GM19438 (cell line): ENCODE results near the gene TMEM183A.

Experiments used
- ATAC-seq: cut with Tn5 transposase; IDR thresholded peaks from one replicate; pipeline ENCODE4 v1.9.1; 2021; ENCODE audit warnings: low read depth; ENCODE audit not compliant: unreplicated experiment

Gene TMEM183A

DNA sequence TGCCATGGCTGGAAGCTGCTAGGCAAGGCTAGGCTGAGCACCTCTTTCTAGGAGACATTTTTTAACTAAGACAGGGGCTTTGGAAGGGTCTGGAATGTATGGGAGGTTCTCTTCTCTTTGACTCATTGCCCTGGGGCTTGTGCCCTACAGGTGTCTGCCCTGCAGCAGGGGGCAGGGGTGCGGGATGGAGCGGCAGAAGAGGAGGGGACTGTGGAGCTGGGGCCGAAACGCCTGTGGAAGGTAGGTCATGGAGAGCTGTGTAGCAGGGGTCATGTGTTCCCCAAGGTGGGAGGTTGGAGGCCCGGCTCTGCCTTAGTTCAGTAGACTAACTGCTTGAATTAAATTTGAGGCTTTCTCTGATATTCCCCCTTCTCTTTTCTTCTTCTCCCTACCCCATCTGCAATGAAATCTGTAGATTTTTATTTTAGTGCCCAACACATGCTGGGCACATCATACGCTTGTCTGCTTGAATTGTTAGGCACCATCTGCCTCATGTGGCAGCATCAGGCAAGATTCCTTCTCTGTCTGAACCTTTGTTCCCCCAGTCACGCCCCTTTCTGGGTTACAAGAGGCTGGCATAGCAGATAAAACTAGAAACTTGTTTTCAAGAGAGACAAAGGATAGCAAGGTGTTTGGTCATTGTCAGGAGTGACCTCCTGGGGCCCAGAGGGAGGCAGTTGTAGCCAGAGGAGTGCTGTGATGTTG is 37.5 kb downstream of the TMEM183A start:
- no peak for ATAC-seq

DNA sequence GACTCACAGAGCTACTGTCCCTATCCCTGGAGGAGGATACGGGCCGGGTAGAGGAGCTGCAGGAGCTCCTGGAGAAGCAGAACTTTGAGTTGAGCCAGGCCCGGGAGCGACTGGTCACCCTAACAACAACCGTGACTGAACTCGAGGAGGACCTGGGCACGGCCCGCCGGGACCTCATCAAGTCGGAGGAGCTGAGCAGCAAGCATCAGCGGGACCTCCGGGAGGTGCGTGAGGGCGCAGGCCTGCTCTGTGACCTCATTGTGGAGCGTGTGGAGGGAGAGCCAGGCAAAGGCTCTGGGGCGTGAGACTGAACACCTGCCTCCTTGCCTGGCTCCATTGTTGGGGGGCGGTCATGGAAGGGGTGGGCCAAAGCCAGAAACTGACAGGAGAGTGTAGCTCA is 38.2 kb downstream of the TMEM183A start:
- ATAC-seq = no peak

DNA sequence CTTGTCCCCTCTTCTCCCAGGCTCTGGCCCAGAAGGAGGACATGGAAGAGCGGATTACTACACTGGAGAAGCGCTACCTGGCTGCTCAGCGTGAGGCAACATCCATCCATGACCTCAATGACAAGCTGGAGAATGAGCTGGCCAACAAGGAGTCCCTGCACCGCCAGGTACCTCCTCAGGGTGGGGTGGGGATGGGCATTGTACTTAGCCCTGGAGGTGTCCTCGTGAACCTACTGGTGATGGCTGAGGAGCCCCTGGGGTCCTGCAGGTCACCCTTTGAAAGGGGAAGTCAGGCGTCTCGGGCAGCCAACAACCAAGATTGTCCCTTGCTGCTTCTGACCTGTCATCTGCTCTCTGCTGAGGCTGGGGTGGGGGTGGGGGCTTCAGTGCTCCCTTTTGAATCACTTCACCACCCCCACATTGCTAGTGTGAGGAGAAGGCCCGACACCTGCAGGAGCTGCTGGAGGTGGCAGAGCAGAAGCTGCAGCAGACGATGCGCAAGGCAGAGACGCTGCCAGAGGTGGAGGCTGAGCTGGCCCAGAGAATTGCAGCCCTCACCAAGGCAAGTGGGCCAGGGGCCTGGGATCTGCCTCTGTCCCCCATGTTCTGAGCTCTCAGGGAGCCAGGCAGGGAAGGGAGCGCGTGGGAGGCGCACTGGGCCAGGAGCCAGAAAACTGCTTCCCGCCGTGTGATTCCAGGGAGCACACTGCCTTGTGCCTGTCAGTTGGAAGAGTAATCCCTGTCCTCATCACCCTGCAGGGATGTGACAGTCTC is 38.8 kb downstream of the TMEM183A start:
- ATAC-seq = no peak

DNA sequence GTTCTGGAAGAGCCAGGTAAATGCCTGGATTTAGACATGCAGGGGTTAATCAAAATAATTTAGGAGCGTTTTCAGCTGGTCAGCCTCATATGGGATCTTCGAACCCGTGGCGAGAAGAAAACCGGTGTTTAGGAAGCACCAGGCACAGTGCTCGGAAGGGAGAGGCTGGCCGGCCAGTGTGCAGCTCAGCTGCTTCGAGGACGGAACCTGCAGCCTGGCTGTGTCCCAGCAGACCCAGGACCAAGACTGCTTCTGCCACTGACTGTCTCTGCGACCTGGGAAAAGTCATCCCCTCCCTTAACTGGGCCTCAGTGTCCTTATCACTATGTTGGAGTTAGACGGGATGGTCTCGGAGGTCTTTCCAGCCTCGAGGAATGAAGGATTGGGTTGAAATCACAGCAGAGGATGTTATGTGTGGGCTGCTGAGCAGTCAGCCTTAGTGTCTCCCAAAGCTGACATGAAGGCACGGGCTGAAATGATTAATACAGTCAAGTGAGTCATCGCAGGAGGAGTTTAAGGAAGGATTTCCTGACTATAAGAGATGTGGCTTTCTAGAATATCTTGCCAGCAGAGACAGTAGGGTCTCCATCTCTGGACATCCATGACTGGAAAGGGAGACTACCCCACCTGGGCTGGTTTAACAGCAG is 39.9 kb downstream of the TMEM183A start:
- no peak for ATAC-seq

DNA sequence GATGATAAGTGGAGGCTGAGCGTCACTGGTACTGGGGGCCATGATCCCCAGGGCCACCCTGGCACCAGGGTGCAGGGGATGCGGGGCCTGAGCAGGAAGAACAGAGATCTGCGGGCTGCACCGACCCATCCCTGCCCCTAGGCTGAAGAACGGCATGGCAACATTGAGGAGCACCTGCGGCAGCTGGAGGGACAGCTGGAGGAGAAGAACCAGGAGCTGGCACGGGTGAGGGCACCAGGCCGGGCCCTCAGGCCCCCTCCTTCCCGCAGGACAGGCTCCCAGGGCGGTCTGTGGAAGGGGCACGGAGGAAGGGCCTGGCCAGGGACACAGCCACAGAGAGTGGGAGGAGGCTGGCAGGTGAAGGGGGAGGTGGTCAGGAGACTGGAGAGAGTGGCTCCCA is 40.9 kb downstream of the TMEM183A start:
- ATAC-seq = no peak

DNA sequence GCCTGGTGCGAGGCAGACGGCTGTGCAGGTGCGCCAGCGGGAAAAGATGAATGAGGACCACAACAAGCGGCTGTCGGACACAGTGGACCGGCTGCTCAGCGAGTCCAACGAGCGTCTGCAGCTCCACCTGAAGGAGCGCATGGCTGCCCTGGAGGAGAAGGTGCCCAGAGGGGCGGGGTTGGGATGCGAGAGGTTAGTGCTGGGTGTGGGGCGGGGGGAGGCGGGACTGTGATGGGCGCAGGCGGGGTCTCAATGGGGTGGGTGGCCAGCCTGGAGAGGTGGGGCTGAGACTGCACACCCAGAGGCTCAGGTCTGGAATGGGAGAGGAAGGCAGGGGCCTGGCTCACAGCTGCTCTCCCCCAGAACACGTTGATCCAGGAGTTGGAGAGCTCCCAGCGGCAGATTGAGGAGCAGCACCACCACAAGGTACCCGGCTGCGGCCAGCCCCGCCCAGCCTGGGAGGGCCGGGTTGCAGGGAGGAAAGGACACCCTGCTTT is 41.4 kb downstream of the TMEM183A start:
- ATAC-seq = no peak

DNA sequence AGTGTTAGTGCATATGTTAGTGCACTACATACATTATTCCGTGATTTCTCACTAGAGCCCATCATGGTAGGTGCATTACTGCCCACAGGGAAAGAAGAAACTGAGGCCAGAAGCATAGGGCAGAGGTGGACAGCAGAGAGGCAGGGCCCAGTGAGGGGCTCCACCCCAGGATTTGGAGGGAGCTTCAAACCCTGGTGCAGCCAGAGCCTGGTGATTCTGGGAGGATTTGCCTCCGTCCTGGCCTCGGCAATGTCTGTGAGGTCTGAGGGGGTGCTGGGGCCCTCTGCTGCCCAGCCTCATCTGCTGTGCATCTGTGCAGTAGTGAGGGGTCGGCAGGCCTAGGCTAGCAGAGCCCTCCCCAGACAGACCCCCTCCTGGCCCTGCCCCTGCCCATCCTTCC is 41.9 kb downstream of the TMEM183A start:
- ATAC-seq = no peak

DNA sequence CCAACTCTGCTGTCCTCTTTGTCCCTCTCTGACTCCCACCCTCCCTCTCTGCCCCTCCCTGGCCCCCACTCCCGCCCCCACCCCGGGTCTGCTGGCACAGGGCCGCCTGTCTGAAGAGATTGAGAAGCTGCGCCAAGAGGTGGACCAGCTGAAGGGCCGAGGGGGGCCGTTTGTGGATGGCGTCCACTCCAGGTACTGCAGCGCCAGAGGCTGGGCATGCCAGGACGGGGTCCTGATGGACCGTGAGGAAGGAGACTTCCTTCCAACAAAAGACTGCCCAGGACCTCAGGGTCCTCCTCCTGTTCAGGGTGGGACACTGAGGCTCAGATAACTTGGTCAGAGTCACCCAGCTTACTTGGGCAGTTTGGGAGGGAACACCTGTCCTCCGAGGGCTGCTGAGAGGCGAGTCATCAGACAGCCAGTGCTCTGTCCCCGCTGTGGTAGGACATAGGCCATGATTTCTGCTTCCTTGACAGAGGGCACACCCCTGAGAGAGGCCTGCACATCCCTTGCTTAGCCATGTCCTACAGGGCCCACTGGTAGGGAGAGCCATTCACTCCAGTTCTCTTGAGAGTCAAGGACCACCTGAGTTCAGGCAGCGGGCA is 42.5 kb downstream of the TMEM183A start:
- ATAC-seq = no peak

DNA sequence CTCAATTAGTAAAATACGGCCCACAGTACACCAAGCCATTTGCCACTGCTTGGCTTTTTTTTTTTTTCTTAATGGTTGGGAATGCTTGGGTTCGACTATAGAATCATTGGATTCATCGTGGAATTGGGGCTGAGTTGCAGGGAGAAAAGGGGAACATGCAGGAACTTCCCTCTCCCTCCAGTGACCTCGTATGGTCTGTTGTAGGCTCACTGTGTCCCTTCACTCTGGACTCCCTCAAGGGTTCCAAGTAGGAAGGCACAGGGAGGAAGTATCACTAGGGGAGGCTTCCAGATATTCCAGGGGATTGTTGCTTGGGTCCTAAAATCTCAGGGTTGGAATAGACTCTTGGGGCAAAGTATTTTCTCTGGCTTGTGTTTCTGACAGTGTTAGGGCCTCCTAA is 43.7 kb downstream of the TMEM183A start:
- no peak for ATAC-seq

DNA sequence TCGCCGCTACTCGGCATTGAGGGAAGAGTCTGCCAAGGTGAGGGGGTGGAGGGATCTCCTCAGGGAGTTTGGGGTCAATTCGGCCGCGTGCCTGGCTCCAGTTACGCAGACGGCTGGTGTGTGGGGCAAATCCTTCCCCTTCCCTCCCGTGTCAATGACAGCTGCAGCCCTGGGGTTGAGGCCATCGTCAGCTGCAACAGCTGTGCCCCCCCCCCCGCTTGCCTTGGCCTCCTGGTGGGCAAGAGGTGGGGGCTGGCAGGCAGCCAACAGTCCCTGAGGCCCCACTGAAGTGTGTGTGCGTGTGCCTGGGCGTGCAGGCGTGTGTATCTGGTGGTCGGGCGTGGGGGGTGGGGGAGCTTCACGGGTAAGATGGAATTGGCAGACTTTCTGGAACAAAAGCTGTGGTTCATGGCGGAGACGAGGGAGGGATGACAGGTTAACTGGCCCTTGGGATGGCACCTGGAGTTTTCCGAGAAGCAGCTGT is 44.7 kb downstream of the TMEM183A start:
- no peak for ATAC-seq

DNA sequence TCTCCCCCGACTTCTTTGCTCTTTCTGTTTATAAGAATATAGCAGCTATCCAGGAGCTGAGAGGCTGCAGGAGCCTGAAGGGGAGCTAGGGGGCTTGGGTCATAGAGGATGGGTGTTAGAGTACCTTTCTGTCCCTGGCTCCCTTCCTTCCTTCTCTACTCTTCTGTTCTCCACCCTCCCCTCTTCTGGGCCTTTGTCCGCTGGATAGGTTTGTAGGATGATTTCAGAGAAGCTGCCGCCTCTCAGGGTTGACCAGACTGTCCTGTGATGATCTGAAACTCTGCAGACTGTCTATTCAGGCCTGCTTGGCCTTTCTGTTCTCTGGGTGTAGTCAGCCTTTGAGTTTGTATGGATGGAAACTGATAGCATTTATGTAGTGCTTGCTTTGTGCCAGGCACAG is 45.4 kb downstream of the TMEM183A start:
- no peak for ATAC-seq

DNA sequence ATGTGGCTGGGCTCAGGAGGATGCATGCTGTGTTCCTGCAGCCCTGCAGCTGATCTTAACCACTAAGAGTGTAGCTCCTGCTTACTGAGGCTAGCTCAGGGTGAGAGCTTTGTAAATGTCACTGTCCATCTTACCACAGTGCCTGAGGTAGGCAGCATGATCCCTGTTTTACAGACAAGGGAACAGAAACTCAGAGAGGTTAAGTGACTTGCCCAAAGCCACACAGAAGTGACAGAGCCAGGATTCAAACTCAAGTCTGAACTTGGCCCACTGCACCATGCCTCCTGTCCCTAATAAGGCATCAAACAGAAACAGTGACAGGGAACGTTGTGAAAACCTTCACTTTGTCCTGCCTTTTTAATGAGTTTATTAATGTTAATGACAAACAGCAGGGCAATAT is 47.0 kb downstream of the TMEM183A start:
- ATAC-seq = no peak

DNA sequence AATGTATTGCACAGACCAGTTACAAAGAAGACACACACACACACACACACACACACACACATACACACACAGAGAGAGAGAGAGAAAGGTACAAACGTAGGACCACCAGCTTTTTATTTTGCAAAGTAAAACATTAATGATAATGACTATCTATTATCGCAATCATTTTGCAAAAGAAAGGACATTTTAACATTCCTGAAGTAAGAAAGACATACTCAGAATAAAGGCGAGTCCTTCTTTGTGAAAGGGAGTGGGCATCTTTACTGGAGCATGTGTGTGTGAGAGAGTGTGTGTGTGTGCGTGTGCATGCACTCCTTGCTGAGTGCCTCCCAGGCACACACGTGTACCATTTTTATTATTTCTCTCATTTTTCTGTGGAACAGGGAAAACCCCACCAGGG is 47.5 kb downstream of the TMEM183A start:
- ATAC-seq = no peak

DNA sequence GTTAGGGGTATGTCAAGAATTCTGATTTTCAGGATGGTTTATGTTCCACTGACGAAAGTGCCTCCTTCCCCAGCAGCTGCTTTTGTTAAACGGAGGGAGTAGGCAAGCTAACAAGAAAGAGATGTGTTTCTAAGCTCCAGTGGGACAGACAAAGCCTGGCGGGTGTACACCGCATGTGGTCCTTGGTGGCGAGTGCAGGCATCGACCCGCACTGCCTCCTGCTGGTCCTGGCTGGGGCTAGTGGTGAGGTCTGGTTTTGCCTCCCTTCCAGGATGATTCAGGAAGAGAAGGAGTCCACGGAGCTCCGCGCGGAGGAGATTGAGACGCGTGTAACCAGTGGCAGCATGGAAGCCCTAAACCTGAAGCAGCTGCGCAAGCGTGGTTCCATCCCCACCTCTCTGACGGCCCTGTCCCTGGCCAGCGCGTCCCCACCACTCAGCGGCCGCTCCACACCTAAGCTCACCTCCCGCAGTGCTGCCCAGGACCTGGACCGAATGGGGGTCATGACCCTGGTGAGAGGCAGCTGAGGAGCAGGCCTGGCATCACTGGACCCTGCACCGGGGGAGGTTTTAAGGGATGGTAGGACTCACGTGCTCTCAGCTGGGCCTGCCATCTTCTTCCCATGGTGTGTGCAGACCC is 48.1 kb downstream of the TMEM183A start:
- no peak for ATAC-seq

DNA sequence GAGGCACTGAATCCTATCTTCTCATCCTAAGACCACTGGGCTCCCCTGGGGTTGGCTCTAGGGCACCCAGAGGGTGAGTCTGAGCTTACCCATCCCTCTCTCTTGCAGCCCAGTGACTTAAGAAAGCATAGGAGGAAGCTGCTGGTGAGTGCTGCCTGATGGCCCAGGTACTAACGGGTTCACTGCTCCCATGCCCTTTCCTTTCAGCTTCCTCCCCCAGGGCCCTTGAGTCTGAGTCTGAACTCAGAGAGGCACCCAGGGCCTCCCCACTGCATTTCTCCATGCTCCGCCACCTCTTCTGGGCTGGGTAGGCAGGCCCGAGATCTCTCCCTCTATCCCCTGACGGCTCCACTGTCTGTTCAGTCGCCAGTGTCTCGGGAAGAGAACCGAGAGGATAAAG is 48.8 kb downstream of the TMEM183A start:
- ATAC-seq = no peak

DNA sequence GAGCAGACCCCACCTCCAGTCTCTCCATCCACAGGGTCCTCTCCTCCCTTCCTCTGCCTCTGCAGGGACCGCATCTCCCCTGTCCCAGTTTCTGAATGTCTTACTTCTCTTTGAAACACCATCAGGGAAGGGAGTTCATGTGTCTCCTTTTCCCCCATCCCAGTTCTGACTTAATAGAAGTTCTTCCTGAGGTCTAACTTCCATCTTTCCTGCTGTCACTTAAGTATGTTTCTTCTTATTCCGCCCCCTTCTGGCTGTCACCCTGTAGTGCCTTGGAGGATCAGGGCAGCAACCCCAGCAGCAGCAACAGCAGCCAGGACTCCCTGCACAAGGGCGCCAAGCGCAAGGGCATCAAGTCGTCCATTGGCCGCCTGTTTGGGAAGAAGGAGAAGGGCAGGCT is 49.3 kb downstream of the TMEM183A start:
- no peak for ATAC-seq

DNA sequence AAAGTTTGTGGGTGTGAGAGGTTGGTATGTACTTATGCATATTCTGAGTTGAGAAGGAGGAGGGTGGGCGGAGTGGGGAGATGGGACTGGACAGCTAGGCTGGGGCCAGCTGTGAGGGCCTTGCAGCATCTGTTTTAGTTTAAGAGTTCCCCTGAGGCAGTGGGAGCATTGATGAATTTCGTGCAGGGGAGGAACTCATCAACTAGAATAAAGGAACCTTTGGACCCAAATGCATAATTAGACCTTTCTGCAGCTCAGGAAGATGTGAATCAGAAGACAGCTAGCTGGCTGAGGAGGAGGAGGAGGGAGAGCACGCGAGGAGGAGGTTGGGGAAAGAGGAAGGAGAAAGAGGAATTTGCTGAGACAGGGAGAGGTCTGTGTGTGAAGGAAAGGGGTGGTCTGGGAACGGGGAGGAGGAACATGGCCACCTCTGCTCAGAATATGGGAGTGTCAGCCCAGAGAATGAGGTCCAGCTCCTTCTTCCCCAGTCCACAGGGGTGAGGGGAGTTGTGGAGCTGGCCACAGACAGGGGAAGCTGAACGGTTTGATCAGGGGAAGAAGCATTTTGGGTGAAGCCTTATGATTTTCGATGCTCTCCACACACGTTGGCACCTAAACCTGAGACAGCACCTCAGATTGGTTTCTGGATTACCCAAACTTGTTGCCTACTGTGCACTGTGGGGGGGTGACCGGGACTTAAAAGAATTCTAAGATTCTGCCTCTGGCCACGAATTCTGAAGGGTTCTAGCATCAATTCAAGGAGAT is 50.9 kb downstream of the TMEM183A start:
- ATAC-seq = no peak

DNA sequence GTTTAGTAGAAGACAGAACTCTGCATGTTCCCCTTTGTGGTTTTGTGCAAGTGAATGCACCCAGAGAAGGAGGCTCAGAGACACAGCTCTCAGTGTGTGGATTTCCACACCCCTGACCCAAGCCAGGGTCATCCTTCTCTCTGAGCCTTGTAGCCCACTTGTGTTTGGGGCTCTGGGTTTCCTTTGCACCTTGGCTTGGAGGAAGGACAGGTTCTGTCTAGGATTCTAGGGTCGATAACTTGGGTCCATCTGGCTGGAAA is 51.4 kb downstream of the TMEM183A start:
- no peak for ATAC-seq

DNA sequence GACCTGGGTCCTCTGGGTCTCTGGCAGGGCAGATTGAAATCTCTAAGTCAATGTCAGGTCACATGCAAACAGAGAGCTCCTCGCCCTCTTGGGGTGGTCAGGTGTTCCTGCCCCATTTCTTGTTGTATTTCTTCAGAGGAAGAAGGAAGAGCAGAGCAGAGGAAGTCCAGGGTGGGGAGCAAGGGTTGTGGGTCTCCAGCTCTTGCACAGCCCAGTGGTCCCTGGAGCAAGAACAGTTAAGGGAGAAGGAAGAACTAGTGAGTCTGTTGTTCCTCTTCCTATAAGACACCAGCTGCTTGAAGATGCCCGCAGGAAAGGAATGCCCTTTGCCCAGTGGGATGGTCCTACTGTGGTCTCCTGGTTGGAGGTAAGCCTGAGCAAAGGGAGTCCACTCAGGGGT is 52.3 kb downstream of the TMEM183A start:
- ATAC-seq = no peak

DNA sequence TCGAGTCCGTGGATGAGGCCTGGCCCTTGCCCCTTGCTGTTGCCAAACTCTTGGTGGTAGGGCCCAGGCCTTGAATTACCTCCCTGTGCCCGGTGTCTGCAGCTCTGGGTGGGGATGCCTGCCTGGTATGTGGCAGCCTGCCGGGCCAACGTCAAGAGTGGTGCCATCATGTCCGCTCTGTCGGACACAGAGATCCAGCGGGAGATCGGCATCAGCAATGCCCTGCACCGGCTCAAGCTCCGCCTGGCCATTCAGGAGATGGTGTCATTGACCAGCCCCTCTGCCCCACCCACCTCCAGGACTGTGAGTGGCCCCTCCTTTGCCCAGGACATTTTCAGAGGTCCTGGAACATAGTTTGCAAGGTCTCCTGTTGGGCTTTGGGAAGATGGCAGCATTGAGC is 52.9 kb downstream of the TMEM183A start:
- no peak for ATAC-seq
